SK-N-SH (cell line): Measurements from ENCODE around the gene OSBPL5. TPM values are rescaled to one million over a fixed set of nuclear protein-coding genes. Genes with fewer than 3 reads are reported as not detected.
A peak's percentile ranks its signal among the peaks of the same experiment; 100 is the strongest.

Experiments
- CTCF ChIA-PET: fragments of 300-600, 350-600 bp; formaldehyde crosslinking; extraction: SDS; loops from one replicate; lab custom pipeline; 2021; lab: Yijun Ruan, JAX
- POLR2A ChIA-PET: fragments of 350-600 bp; sonication (Branson Sonifier 250); formaldehyde crosslinking; extraction: SDS; loops from one replicate; lab custom pipeline; 2020; ENCODE audit warnings: antibody characterized with exemption, inconsistent platforms; lab: Yijun Ruan, JAX
- DNase-seq: peaks from one replicate; pipeline ENCODE4 v3.0.0; 2012
- H2AFZ ChIP-seq: fragments of 200-600 bp; sonication (generic); 2 replicates; pipeline ENCODE4 v1.8.1; 2016; ENCODE audit warnings: antibody characterized with exemption, mild to moderate bottlenecking, low read depth
- H3F3A ChIP-seq: fragments of 200-600 bp; sonication (generic); replicated peaks from 2 replicates; pipeline ENCODE3; 2016; ENCODE audit warnings: antibody characterized with exemption, mild to moderate bottlenecking; ENCODE audit not compliant: insufficient read depth
- H3K27ac ChIP-seq, 2 experiments: fragments of 200-500 bp in 1 of 2; fragments of 200-600 bp in 1 of 2; sonication (Bioruptor generic) in 1 of 2; sonication (generic), shearing (Covaris generic) in 1 of 2; 2 replicates each; pipeline versions ENCODE4 v1.5.1 to v1.6.1; 2014 to 2016; ENCODE audit warnings: low read depth in 2 of 2, inconsistent platforms in 1 of 2, low read length in 1 of 2, mild to moderate bottlenecking in 1 of 2, mixed read lengths in 1 of 2
- H3K27me3 ChIP-seq: fragments of 200-600 bp; sonication (generic), shearing (Covaris generic); 2 replicates; pipeline ENCODE4 v1.6.1; 2016; ENCODE audit warnings: mixed run types; ENCODE audit not compliant: insufficient read depth
- H3K36me3 ChIP-seq, 2 experiments: fragments of 200-500 bp in 1 of 2; fragments of 200-600 bp in 1 of 2; sonication (Bioruptor generic) in 1 of 2; sonication (generic) in 1 of 2; replicated peaks in 1 of 2; 2 replicates each; pipeline versions ENCODE3 to v1.5.1; 2014 to 2016; ENCODE audit warnings: low read length in 1 of 2, mild to moderate bottlenecking in 1 of 2; ENCODE audit not compliant: insufficient read depth in 2 of 2, control insufficient read depth in 1 of 2
- H3K4me1 ChIP-seq, 2 experiments: fragments of 200-500 bp in 1 of 2; fragments of 200-600 bp in 1 of 2; sonication (Bioruptor generic) in 1 of 2; sonication (generic), shearing (Covaris generic) in 1 of 2; 2 replicates each; pipeline versions ENCODE4 v1.5.1 to v1.6.1; 2014 to 2016; ENCODE audit warnings: low read depth in 1 of 2, low read length in 1 of 2, mixed run types in 1 of 2; ENCODE audit not compliant: insufficient read depth in 2 of 2, control insufficient read depth in 1 of 2
- H3K4me2 ChIP-seq: fragments of 200-600 bp; sonication (generic), shearing (Covaris generic); 2 replicates; pipeline ENCODE4 v1.6.1; 2017; ENCODE audit warnings: mixed run types
- H3K4me3 ChIP-seq, 2 experiments: fragments of 200-500 bp in 1 of 2; fragments of 200-600 bp in 1 of 2; sonication (Bioruptor generic) in 1 of 2; sonication (generic), shearing (Covaris generic) in 1 of 2; 2 replicates each; pipeline versions ENCODE4 v1.5.1 to v1.8.1; 2014 to 2016; ENCODE audit warnings: low read depth in 2 of 2, inconsistent platforms in 1 of 2, low read length in 1 of 2, mild to moderate bottlenecking in 1 of 2, mixed read lengths in 1 of 2, moderate library complexity in 1 of 2
- H3K79me2 ChIP-seq: fragments of 200-600 bp; sonication (generic); 2 replicates; pipeline ENCODE4 v1.8.1; 2017; ENCODE audit warnings: mild to moderate bottlenecking; ENCODE audit not compliant: insufficient read depth
- H3K9ac ChIP-seq: fragments of 200-600 bp; sonication (generic); 2 replicates; pipeline ENCODE4 v1.6.1; 2017; ENCODE audit warnings: mixed run types
- H3K9me2 ChIP-seq: fragments of 200-600 bp; sonication (generic); 2 replicates; pipeline ENCODE4 v1.6.1; 2017; ENCODE audit warnings: mixed run types
- H3K9me3 ChIP-seq: fragments of 200-600 bp; sonication (generic); 2 replicates; pipeline ENCODE4 v1.6.1; 2017; ENCODE audit warnings: mixed run types, mild to moderate bottlenecking, moderate library complexity
- H4K20me1 ChIP-seq: fragments of 200-600 bp; sonication (generic); 2 replicates; pipeline ENCODE4 v1.6.1; 2017; ENCODE audit warnings: mild to moderate bottlenecking, mixed run types; ENCODE audit not compliant: insufficient read depth
- CHD2 ChIP-seq: fragments of 150-350 bp; IDR thresholded peaks from 2 replicates; pipeline ENCODE4 v1.6.1; 2018; ENCODE audit warnings: low read length; ENCODE audit not compliant: partially characterized antibody
- ELF1 ChIP-seq: IDR thresholded peaks from 2 replicates; pipeline ENCODE4 v1.4.0; 2012
- FOXJ3 ChIP-seq: sonication (generic); formaldehyde crosslinking; IDR thresholded peaks from 2 replicates; pipeline ENCODE4 v1.5.1; 2020; ENCODE audit warnings: mild to moderate bottlenecking, missing genetic modification reagents
- FOXM1 ChIP-seq: IDR thresholded peaks from 2 replicates; pipeline ENCODE4 v1.4.0; 2012; ENCODE audit warnings: low read depth, mild to moderate bottlenecking
- GABPA ChIP-seq: IDR thresholded peaks from 2 replicates; pipeline ENCODE4 v1.4.0; 2012; ENCODE audit warnings: low read depth, mild to moderate bottlenecking
- JUND ChIP-seq: IDR thresholded peaks from 2 replicates; pipeline ENCODE4 v1.4.0; 2012
- MEF2A ChIP-seq: IDR thresholded peaks from 2 replicates; pipeline ENCODE4 v1.4.0; 2012; ENCODE audit warnings: low read depth, borderline replicate concordance
- NFIC ChIP-seq: IDR thresholded peaks from 2 replicates; pipeline ENCODE4 v1.4.0; 2012; ENCODE audit warnings: borderline replicate concordance
- NRF1 ChIP-seq: IDR thresholded peaks from 2 replicates; pipeline ENCODE4 v1.6.1; 2012; ENCODE audit warnings: low read depth, mild to moderate bottlenecking, low read length
- POLR2AphosphoS5 ChIP-seq: IDR thresholded peaks from 2 replicates; pipeline ENCODE4 v1.6.1; 2012; ENCODE audit warnings: low read depth, low read length
- RFX5 ChIP-seq: IDR thresholded peaks from 2 replicates; pipeline ENCODE4 v1.6.1; 2012; ENCODE audit warnings: mild to moderate bottlenecking, improper control_type of control experiment, low read length
- TCF12 ChIP-seq: IDR thresholded peaks from 2 replicates; pipeline ENCODE4 v1.4.0; 2012
- YY1 ChIP-seq: IDR thresholded peaks from 2 replicates; pipeline ENCODE4 v1.4.0; 2012; ENCODE audit warnings: low read depth, mild to moderate bottlenecking
- WGBS: methylation state at CpG from one replicate; pipeline ENCODE4 v1.1.6; 2017; ENCODE audit warnings: low lambda C conversion rate; 5-methylcytosine and 5-hydroxymethylcytosine counted together
- polyA plus RNA-seq, 3 experiments: library from polyadenylated mRNA; depleted of rRNA; stranded (reverse); fragments of >200 nt; gene quantifications; 2 replicates each; pipeline ENCODE4 v1.2.3, GENCODE V29; 2012
- TF ChIP-seq, protein P1 (sequence below): IDR thresholded peaks from 2 replicates; pipeline ENCODE4 v1.4.0; 2012; ENCODE audit warnings: low read depth, borderline replicate concordance
- TF ChIP-seq, protein P2 (sequence below): IDR thresholded peaks from 2 replicates; pipeline ENCODE4 v1.6.1; 2012; ENCODE audit warnings: mild to moderate bottlenecking, low read depth, low read length, moderate library complexity
- TF ChIP-seq, protein P3 (sequence below): fragments of 150-350 bp; IDR thresholded peaks from 2 replicates; pipeline ENCODE4 v1.6.1; 2017; ENCODE audit warnings: antibody characterized with exemption, low read length, low read depth, borderline replicate concordance
- TF ChIP-seq, protein P4 (sequence below): fragments of 150-350 bp; IDR thresholded peaks from 2 replicates; pipeline ENCODE4 v1.6.1; 2016; ENCODE audit warnings: mild to moderate bottlenecking, low read depth, low read length

OSBPL5 gene
- polyA plus RNA-seq, 1 of the 3 experiments (the other 2 are of a cell fraction), result 10.9 TPM

DNA sequence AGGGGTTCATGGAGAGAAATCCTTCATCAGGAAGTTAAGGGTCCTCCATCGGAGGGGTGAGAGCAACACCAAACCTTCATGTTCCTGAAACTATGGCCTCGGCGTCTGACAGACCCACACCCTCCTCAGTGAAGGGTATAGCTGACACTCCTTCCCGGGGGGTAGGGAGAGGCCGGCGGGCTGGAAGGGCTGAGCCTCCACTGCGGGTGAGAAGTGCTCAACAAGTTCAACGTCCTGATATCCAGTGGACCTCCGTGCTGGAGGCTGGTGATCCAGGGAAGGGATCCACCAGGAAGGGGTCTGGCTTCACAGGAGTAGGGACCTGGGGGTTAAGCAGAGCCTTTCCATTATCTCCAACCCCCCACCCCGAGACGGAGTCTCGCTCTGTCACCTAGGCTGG lies 120.2 kb downstream of the OSBPL5 start (continued):
- TF ChIP-seq, protein P1, sequence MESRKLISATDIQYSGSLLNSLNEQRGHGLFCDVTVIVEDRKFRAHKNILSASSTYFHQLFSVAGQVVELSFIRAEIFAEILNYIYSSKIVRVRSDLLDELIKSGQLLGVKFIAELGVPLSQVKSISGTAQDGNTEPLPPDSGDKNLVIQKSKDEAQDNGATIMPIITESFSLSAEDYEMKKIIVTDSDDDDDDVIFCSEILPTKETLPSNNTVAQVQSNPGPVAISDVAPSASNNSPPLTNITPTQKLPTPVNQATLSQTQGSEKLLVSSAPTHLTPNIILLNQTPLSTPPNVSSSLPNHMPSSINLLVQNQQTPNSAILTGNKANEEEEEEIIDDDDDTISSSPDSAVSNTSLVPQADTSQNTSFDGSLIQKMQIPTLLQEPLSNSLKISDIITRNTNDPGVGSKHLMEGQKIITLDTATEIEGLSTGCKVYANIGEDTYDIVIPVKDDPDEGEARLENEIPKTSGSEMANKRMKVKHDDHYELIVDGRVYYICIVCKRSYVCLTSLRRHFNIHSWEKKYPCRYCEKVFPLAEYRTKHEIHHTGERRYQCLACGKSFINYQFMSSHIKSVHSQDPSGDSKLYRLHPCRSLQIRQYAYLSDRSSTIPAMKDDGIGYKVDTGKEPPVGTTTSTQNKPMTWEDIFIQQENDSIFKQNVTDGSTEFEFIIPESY, result no peak

DNA sequence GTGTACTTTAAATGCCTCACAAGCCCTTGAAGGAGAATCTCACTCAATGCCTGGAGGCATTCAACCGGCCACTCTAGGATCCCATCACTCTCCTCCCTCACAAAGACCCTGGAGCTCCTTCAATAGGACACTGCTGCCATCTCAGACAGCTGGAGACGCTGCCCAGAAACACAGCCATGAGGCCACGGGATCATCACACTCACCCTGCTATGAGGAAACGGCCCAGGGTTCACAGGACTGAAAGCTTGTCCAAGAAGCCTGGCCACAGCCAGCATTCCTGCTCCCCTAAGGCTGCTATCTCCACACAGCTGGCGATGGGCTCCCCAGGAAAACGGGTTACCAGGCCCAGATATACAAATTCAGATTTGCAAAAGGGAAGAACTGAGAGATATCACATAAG lies 121.1 kb downstream of the OSBPL5 start:
- POLR2A ChIA-PET, result no interaction called here
- Histone ChIP-seq H3K9ac (no peak overlapping the region), H3F3A (peaks cover 3% of the 10 kb centered on the region), H3K4me1 (peaks cover 7 to 21% of the 10 kb centered on the region in 2 experiments; a peak in 3 of 4 replicates), H4K20me1 (peaks cover 85% of the 10 kb centered on the region), H3K4me2 (no peak overlapping the region), H3K27me3 (no peaks in the 10 kb centered on the region), H3K27ac (peak overlapping the region; percentile 25 to 36; a peak in 2 of 4 replicates), H3K36me3 (peaks cover 14 to 55% of the 10 kb centered on the region in 2 experiments), H2AFZ (no peak overlapping the region), H3K9me2 (no peaks in the 10 kb centered on the region), H3K79me2 (peaks cover 81% of the 10 kb centered on the region), H3K4me3 (no peak overlapping the region), H3K9me3 (no peaks in the 10 kb centered on the region)
- no peak for TF ChIP-seq TCF12
- CTCF ChIA-PET, result interaction anchor here (0.7 to 23.7 kb wide), 5 partner anchors 8 to 93 kb away, joined by 3 to 403 read pairs (median 3); no protein-coding TSS in a partner anchor
- WGBS, result 65% methylated on average over 4 of the region's 6 CpGs
- no peak for DNase-seq

DNA sequence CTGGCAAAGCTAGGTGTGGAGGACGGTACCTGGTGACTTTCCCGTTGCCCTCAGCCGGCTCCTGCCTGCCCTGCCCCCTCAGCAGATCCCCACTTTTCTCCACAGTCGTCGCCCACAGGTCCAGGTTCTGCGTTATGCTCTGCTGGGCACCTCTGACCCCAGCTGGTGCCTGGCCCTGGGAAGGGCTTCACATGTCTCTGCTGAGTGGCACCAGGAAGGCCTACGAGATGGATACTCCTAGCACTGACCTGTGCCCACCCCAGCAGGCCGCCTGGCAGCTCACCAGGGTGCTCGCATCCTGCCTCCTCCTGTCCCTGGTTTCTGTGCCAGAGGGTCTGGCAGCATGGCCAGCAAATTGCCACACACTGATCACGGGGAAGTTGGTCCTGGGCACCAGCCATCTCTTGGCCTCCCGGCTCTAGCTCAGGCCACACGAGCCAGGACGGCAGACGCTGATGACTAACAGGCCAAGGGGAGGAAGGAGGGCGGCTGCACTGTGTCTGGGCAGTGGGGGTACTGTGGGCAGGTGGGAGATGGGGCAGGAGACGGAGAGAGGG lies 121.7 kb downstream of the OSBPL5 start:
- Histone ChIP-seq H3K9me2 (no peaks in the 10 kb centered on the region), H3K9ac (no peak overlapping the region), H3K4me3 (no peak overlapping the region), H3K79me2 (peaks cover 75% of the 10 kb centered on the region), H3K4me2 (peak overlapping the region; percentile 44; the same call in 1 of the 2 replicates), H3K9me3 (no peaks in the 10 kb centered on the region), H2AFZ (no peak overlapping the region), H3K27me3 (no peaks in the 10 kb centered on the region), H4K20me1 (peaks cover 78% of the 10 kb centered on the region), H3K36me3 (peaks cover 19 to 61% of the 10 kb centered on the region in 2 experiments), H3K27ac (peak overlapping the region; percentile 35 to 36; a peak in 2 of 4 replicates), H3F3A (peaks cover 7% of the 10 kb centered on the region), H3K4me1 (peaks cover 7 to 20% of the 10 kb centered on the region in 2 experiments; a peak in 3 of 4 replicates)
- DNase-seq, result no peak
- ChIA-PET POLR2A (no interaction called here), CTCF (interaction anchor here (0.8 to 23.7 kb wide), 5 partner anchors 22 to 93 kb away, joined by 3 to 403 read pairs (median 3); no protein-coding TSS in a partner anchor)
- 60% methylated on average over 11 of the region's 16 CpGs for WGBS
- TF ChIP-seq POLR2AphosphoS5 (no peak), FOXJ3 (no peak), YY1 (no peak), GABPA (no peak), ELF1 (no peak), JUND (no peak), FOXM1 (no peak), TCF12 (peak; percentile 30; the same call in 1 of the 2 replicates), RFX5 (no peak), NFIC (peak; percentile 20; the same call in 1 of the 2 replicates), NRF1 (no peak), MEF2A (no peak), CHD2 (no peak)
- TF ChIP-seq, protein P2, sequence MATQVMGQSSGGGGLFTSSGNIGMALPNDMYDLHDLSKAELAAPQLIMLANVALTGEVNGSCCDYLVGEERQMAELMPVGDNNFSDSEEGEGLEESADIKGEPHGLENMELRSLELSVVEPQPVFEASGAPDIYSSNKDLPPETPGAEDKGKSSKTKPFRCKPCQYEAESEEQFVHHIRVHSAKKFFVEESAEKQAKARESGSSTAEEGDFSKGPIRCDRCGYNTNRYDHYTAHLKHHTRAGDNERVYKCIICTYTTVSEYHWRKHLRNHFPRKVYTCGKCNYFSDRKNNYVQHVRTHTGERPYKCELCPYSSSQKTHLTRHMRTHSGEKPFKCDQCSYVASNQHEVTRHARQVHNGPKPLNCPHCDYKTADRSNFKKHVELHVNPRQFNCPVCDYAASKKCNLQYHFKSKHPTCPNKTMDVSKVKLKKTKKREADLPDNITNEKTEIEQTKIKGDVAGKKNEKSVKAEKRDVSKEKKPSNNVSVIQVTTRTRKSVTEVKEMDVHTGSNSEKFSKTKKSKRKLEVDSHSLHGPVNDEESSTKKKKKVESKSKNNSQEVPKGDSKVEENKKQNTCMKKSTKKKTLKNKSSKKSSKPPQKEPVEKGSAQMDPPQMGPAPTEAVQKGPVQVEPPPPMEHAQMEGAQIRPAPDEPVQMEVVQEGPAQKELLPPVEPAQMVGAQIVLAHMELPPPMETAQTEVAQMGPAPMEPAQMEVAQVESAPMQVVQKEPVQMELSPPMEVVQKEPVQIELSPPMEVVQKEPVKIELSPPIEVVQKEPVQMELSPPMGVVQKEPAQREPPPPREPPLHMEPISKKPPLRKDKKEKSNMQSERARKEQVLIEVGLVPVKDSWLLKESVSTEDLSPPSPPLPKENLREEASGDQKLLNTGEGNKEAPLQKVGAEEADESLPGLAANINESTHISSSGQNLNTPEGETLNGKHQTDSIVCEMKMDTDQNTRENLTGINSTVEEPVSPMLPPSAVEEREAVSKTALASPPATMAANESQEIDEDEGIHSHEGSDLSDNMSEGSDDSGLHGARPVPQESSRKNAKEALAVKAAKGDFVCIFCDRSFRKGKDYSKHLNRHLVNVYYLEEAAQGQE, result no peak
- TF ChIP-seq, protein P3, sequence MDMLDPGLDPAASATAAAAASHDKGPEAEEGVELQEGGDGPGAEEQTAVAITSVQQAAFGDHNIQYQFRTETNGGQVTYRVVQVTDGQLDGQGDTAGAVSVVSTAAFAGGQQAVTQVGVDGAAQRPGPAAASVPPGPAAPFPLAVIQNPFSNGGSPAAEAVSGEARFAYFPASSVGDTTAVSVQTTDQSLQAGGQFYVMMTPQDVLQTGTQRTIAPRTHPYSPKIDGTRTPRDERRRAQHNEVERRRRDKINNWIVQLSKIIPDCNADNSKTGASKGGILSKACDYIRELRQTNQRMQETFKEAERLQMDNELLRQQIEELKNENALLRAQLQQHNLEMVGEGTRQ, result no peak
- TF ChIP-seq, protein P4, sequence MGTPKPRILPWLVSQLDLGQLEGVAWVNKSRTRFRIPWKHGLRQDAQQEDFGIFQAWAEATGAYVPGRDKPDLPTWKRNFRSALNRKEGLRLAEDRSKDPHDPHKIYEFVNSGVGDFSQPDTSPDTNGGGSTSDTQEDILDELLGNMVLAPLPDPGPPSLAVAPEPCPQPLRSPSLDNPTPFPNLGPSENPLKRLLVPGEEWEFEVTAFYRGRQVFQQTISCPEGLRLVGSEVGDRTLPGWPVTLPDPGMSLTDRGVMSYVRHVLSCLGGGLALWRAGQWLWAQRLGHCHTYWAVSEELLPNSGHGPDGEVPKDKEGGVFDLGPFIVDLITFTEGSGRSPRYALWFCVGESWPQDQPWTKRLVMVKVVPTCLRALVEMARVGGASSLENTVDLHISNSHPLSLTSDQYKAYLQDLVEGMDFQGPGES, result no peak
